ENCODE measurements around the gene SPHKAP.

GRCh38 chr2:228059735-228060134, 121.8 kb downstream of the SPHKAP start:
- TF ChIP-seq CTCF (conservative IDR thresholded peaks at IDR 0.05; ENCODE audit: low read length), result no peak
- TF ChIP-seq EZH2phosphoT487 (IDR thresholded peaks at IDR 0.05; ENCODE audit: borderline replicate concordance), result no peak

All from Loucy (cell line).